Hematopoietic multipotent progenitor cell treated with erythropoietin and hydrocortisone succinate and interleukin-3 and kit ligand, for 6 days (in vitro differentiated cells): ENCODE measurements around the gene CAPN1.

Experiments
- DNase-seq: peaks from one replicate; pipeline ENCODE4 v3.0.0-alpha.2; 2015

CAPN1 gene

DNA sequence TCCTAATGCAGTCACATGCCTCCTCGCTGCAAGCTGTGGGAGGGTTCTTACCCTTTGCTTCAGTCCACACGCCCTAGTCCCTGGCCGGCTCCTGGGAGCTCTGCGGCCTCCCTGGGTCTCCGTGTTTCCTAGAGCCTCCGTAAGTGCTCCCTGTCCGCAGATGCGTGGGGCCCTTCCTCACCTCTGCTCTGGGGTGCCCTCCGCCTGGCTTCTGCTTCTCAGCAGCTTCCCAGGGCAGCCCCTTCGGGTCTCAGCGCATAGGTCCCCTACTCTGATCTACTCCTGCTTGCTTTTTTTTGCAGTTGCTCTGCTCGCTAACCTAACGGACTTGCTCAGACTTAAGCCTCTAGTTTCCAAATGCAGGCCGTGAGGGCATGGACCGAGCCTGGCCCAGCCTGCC lies 22.4 kb downstream of the CAPN1 start:
- DNase-seq: no peak

DNA sequence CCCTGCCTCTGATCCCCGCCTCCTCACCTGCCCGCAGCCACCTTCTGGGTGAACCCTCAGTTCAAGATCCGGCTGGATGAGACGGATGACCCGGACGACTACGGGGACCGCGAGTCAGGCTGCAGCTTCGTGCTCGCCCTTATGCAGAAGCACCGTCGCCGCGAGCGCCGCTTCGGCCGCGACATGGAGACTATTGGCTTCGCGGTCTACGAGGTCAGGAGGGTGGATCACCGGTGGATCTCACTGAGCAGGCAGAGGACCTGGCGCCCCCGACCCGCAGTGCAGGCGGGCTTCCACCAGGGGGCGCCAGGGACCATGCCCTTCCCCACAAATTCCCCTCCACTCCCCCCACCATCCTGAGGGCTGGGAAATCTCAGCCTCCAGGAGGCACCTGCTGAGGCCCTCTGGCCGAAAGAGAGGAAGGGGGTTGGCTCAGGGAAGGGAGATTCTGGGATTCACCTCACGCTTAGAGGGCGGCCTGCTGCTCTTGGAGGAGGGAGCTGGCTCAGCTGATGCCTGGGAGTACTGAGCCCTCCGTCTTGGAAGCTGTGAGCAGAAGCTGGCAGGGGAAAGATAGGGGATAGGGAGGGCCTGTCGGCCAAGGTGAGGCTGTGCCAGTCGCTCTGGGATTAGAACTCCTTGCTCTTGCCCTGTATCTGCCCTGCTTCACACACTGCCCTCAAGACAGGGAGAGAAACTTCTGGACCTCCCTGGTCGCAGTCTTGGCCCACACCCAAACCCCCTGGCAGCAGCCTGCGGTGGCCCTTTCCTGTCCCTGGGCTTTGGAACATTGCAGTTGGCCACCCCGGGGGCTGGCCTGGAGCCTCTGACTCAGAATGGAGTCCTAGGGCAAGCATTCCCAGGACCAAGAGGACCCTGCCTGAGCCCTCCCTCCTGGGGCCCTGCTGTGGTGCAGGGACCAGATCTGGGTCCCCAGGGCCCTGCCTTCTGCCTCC lies 23.2 kb downstream of the CAPN1 start:
- DNase-seq: peak; percentile 62

DNA sequence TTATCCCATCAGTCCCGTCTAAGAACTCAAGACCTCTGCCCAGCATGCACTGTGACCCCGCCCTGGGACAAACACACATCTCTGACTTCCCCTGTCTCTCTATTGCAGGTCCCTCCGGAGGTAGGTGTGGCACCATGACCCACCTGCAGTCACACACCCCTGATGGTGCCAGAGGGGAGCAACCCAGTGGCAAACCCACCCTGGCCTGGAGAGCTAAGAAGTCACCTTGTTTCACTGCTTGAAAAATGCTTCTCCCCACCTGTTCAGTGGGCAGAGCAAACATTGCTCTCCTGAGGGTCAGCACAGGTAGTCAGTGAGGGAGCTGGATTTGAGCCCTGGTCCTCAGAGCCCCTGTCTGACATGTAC lies 23.9 kb downstream of the CAPN1 start:
- no peak for DNase-seq

DNA sequence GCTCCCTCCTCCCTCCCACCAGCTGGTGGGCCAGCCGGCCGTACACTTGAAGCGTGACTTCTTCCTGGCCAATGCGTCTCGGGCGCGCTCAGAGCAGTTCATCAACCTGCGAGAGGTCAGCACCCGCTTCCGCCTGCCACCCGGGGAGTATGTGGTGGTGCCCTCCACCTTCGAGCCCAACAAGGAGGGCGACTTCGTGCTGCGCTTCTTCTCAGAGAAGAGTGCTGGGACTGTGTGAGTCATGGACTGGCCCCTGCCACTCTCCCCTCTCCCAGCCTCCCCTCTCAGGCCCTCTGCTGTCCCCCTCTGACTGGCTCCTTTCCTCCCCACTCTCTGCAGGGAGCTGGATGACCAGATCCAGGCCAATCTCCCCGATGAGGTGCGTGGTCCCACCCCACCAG lies 24.7 kb downstream of the CAPN1 start:
- DNase-seq: no peak

DNA sequence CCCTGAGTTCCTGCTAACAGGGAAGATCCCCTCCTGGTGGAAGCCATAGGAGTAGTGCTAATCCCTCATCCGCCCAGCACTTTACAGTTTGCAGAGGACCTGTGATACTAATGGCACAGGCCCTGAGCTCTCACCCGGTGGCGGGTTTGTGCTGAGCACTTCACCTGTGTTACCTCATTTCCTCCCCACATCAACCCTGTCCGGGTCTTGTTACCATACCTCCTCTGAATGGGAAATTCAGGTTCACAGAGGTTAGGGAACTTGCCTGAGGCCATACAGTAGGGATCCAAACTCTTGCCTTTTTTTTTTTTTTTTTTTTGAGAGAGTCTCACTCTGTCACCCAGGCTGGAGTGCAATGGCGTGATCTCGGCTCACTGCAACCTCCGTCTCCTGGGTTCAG lies 25.2 kb downstream of the CAPN1 start:
- no peak for DNase-seq

DNA sequence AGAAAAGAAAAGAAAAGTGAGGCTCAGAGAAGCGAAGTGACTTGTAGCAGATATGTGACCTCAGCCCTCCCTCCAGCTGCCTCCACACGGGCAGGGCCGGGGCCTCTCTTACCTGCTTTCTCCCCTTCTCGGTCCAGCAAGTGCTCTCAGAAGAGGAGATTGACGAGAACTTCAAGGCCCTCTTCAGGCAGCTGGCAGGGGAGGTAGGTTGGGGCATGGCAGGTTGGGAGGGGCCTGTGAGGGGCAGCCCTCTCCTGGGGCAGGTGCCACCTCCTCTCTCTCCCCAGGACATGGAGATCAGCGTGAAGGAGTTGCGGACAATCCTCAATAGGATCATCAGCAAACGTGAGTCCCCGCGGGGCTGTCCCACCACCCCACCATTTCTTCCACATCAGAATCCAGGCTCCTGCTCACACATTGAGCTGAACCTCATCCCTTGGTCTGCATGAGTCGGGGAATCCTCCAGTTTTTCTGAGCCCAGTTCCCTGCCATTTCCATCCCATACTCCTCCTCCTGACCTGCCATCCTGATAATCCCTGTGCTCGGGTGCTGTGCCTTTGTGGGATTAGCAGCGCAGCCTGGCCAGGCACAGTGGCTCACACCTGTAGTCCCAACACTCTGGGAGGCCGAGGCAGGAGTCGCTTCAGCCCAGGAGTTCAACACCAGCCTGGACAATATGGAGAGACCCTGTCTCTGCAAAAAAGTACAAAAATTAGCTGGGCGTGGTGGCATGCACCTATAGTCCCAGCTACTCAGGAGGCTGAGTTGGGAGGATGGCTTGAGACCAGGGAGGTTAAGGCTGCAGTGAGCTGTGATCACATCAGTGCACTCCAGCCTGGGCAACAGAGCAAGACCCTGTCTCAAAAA lies 26.4 kb downstream of the CAPN1 start:
- no peak for DNase-seq

DNA sequence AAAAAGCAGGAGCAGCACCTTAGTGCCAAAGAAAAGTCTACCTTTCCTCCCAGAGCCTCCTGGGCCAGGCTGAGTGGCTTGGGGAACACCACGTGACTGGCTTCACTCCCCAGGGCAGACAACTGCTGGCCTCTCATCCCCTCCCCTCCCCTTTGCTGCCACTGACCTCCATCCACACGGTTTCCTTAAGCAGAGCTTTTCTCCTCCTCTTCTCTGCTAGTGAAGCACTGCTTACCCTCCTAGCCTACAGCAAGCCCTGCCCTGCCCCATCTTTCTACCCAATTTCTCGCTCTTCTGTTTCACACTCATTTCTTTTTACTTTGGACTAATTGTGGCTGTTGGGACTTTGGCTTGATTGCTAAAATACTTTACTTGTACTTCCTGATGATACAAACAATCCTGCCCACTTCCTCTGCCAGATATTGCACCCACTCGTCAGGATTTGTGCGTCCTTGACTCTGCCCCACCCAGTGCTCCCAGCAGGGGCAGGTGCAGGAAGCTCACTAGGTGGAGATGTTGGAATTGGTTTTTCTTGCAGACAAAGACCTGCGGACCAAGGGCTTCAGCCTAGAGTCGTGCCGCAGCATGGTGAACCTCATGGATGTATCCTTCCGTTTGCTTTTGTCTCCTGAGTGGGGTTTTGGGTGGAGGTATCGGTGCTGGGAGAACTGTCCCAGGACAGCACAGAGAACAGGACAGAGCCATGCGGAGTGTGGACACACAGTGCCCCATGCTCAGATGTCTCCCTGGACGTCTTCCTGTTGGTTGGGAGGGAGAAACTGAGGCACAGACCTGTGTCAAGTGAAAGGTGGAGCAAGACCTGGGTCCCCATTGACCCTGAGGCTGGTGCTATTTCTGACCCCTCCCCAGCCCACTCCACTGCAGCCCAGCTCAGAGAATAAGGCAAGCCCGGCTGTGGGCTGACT lies 27.3 kb downstream of the CAPN1 start:
- DNase-seq: no peak

DNA sequence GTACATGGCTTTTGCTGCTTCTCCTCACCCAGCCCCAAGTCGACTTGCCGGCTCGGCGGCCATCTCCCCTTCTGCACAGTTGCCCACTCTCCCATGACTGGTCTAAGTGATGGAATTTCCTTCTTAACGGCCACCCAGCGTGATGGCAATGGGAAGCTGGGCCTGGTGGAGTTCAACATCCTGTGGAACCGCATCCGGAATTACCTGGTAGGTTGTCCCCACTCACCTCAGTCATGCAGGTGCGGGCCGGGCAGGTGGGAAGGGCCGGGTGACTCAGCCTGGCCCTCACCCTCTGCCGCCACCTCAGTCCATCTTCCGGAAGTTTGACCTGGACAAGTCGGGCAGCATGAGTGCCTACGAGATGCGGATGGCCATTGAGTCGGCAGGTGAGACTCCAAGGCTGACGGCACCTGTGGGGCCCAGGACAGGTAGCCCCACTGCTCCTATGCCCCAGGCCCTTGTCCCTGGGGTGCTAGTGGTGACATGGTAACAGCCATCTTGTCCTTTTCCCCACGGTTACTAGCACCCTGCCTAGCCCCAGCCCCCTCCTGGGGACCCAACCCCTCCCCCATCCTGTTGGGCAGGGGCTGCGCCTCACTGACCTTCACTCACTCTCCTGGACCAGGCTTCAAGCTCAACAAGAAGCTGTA lies 28.1 kb downstream of the CAPN1 start:
- no peak for DNase-seq

DNA sequence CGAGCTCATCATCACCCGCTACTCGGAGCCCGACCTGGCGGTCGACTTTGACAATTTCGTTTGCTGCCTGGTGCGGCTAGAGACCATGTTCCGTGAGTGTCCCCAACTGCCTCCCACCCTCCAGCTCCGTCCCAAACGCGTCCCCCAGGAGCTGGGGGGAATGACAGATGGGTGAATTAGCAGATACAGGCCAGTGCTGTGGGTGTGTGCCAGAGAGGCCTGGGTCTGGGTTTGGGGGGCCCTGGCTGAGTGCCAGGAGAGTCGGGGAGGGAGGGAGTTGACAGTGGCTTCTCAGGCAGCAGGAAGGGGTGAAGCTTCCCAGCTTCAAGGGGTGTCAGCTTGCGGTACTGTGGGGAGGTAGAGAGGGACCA lies 28.6 kb downstream of the CAPN1 start:
- no peak for DNase-seq

DNA sequence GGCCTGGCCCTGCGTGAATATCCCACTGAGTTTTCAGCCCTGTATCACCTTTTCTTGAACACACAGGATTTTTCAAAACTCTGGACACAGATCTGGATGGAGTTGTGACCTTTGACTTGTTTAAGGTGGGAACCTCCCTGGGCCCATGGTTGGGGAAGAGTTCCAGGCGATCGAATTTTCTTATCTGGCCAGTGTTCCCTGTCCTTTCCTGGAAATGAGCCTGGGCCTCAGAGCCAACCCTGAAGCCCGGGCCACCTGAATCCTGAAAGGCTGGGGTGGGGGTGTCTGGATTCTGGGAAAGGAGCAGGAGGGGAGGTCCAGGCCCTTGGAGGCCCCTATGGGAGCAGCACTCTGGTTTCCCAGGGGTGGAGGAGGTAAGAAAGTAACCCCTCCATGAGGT lies 29.0 kb downstream of the CAPN1 start:
- no peak for DNase-seq

DNA sequence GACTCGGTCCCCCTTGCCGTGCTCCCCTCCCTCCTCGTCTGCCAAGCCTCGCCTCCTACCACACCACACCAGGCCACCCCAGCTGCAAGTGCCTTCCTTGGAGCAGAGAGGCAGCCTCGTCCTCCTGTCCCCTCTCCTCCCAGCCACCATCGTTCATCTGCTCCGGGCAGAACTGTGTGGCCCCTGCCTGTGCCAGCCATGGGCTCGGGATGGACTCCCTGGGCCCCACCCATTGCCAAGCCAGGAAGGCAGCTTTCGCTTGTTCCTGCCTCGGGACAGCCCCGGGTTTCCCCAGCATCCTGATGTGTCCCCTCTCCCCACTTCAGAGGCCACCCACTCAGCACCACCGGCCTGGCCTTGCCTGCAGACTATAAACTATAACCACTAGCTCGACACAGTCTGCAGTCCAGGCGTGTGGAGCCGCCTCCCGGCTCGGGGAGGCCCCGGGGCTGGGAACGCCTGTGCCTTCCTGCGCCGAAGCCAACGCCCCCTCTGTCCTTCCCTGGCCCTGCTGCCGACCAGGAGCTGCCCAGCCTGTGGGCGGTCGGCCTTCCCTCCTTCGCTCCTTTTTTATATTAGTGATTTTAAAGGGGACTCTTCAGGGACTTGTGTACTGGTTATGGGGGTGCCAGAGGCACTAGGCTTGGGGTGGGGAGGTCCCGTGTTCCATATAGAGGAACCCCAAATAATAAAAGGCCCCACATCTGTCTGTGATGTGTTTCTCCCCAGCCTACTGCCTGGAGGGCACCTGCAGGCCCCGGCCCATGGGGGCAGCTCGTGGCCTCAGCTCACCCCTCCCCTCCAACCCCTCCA lies 29.8 kb downstream of the CAPN1 start:
- no peak for DNase-seq

DNA sequence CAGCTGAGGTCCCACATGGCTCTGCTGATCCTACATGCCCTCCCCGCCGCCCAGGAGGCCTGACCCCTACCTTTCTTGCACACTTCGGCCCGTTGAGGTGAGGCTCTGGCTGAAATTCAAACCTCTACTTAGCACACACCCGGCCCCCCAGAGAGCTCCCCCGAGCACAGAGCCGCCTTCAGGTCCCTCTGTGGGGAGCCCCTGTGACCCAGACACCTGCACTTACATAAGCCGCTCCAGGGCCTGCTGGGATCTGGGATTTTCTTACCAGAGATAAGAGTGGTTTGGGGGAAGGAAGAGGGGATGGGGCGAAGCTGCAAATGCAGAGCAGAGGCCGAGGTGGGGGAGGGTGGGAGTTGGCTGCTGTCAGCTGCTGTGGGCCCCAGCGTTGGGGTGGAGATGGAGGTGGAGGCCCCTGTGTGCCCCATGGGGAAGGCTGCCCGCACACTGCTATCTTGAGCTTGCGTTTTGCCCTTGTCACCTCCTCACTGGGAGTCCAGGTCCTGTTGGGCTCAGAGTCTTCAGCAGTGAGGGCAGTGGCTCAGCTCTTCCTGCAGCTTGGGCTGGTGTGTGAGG lies 30.6 kb downstream of the CAPN1 start:
- peak; percentile 49 for DNase-seq

DNA sequence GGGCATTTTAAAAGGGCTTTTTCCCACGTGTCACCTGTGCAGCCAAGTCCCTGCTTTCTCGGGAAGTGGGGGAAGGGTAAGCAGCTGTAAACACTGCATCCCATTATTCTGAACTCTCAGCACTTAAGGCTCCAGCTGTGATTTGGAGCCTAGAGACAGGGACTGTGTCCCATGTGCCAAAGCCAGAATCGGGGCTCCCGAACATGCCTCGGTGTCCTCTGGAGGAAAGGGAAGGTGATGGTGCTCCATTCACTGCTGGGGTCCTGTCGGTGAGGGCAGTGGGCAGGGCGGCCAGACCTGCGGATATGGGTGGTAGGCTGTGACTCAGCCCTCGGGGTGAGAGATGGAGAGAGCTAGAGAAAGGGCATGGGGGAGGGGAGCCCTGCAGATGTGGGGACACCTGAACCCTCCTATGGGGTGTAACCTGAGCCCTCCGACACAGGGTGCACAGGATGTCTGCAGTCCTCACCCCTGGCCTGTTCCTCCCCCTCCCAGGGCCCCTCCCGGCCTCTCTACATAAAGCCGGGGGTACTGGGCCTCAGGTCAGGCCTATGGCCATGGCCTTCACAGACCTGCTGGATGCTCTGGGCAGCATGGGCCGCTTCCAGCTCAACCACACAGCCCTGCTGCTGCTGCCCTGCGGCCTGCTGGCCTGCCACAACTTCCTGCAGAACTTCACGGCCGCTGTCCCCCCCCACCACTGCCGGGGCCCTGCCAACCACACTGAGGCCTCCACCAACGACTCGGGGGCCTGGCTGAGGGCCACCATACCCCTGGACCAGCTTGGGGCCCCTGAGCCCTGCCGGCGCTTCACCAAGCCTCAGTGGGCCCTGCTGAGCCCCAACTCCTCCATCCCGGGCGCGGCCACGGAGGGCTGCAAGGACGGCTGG lies 31.8 kb downstream of the CAPN1 start:
- peak; percentile 64 for DNase-seq

DNA sequence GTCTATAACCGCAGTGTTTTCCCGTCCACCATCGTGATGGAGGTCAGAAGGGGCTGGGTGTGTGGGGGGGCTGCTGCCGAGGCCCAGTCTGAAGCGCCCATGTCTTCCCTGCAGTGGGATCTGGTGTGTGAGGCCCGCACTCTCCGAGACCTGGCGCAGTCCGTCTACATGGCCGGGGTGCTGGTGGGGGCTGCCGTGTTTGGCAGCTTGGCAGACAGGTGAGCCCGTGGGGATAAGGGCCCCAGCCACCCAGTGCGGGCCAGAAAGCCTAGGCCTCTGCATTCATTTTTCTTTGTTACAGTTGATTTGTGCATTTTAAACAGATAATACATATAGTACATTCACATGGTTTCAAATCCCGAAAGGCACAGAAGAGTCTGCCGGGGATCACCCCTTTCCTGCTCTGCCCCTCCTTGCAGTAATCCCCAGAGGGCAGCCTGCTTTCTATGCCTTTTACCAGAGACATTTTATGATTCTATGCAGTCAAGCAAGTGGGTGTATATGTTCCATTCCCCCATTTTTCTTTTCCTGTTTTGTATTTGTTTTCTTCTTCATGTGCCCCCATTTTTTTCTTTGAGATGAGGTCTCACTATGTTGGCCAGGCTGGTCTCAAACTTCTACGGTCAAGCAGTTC lies 32.6 kb downstream of the CAPN1 start:
- no peak for DNase-seq

DNA sequence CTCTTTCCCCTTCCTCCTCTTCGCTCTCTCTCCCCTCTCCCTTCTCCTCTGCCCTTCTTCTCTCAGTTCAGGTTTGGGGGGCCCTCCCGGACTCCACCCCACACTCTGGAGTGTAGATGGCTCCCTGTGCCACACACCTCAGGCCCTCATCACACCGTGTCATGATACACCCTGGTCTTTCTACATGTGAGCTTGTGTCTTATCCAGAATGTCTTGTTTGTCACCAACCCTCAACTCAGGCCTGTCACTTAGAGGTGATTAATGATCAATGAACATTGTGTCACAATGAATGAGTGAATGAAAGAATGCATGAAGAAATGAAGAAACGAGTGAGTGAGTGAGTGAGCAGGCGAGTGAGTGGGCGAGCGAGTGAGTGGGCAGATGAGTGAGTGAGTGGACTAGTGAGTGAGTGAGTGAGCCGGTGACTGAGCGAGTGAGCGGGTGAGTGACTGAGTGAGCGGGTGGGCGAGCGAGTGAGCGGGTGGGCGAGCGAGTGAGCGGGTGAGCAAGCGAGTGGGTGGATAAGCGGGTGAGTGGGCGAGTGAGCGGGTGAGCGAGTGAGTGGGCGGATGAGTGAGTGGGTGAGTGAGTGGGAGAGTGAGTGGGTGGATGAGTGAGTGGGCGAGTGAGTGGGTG lies 33.8 kb downstream of the CAPN1 start:
- peak; percentile 33 for DNase-seq

DNA sequence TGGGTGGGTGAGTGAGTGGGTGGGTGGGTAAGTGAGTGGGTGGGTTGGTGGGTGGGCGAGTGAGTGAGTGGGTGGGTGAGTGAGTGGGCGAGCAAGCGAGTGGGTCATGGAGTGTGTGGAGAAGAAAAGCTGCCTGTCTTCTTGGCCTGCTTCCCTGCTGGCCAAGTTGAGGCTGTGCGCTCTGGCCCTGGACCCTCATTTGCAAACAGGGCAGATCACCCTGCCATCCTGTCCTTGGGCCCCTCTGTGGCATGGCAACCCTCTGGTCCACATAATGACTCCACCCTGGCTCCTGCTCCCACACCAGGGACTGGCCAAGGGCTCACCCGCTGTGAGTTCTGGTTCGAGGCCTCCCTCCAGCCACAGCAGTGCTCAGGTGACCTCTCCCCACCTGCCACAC lies 35.1 kb downstream of the CAPN1 start:
- no peak for DNase-seq

DNA sequence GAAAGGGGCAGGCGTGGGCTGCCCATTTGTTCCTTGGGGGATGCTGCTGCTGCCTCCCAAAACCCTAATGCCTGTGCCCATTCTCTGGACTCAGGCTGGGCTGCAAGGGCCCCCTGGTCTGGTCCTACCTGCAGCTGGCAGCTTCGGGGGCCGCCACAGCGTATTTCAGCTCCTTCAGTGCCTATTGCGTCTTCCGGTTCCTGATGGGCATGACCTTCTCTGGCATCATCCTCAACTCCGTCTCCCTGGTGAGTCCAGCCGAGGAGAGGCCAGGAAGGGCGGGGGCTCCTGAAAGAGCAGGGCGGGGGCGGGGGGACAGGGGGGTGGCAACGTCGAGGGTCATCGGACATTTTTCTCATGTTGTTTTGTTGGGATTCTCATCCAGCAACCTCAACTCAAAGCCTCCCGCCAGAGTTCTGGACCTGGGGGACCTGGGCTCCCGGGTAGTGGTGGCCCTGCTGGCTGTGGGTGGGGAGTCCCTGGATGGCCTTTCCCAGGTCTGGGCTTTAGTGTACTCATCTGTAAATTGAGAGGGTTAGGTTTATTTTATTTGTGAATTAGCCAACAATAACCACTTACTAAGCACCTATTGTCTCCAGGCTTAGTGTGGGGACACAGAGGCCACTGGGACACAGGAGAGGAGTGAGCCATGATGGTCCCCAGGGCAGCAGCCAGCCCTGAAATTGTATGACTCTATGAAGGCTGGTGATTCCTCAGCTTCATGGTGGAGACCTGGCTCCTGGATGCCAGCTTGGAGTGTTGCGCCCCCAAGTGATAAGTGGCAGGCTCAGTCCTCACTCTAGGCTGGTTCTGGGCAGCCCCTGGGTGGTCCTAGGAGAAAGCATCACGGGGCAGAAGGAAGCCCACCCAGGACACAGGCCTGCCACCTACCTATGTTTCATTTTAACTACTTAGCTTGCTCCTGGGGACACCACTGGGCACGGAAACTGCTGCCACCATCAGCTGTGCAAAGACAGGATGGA lies 36.0 kb downstream of the CAPN1 start:
- DNase-seq: no peak

DNA sequence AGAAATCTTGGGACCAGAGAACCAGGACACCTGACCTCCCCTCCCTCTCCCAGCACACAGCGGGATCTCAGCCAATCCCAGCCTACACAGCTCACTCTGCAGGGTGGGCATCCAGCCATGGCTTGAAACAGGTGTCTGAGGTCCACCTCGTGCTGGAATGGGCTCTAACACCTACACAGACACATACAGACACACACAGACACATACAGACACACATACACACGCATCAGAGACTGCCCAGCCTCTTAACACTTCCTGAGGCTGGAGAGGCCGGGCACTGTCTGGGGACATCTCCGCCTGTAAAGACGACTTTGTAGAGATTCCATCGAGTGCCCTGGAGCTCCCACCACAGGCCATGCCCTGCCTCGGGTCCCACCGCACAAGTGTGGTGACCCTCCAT lies 36.7 kb downstream of the CAPN1 start:
- no peak for DNase-seq
